NCI-H226 (cell line): ENCODE data around the gene SPATA4.

Source experiments
- DNase-seq: peaks from one replicate; pipeline ENCODE4 v3.0.0-alpha.2; 2015

Gene SPATA4

DNA sequence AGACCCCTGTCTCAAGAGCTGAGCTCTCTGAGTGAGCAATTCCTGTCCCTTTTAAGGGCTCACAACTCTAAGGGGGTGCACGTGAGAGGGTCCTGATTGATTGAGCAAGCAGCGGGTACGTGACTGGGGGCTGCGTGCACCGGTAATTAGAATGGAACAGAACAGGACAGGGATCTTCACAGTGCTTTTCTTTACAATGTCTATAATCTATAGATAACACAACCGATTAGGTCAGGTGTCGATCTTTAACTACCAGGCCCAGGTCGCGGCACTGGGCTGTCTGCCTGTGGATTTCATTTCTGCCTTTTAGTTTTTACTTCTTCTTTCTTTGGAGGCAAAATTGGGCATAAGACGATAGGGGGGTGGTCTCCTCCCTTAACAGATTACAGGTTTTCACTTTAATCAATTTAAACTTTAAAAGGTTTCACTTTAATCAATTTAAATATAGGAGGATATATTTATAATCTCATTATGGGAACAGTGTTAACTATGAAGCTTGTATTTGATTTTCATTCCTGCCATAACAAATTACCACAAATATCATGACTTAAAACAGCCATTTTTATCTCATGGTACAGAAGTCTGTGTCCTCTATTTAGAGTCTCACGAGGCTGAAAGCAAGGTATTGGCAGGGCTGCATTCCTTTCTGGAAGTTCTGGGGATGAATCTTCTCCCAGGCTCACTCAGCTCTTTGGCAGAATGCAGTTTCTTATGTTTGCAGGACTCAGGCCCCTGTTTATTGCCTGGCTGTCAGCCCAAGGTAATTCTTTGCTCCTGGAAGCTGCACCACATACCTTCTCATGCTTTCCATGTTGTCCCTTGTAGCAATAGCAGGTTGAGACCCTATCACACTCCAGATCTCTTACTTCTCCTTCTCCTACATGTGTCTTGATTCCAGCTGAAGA lies 5.2 kb downstream of the SPATA4 start:
- no peak for DNase-seq

DNA sequence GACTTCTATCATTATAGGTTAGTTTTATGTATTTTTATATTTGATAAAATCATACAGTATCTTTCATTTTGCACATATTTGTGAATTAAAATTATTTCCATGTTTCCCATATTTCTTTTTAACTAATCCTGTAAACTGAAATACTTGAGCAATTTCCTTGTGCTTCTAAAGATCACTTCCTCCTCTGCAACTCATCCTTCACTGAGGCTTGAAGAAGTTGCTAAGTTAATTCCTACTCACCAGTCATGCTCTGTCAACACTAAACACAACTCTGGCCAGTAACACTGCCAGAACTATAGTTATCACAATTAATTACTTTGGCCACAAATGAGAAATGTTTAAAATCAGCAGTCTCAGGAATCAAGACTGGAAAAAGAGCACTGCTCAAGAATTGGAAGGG lies 6.7 kb downstream of the SPATA4 start:
- no peak for DNase-seq

DNA sequence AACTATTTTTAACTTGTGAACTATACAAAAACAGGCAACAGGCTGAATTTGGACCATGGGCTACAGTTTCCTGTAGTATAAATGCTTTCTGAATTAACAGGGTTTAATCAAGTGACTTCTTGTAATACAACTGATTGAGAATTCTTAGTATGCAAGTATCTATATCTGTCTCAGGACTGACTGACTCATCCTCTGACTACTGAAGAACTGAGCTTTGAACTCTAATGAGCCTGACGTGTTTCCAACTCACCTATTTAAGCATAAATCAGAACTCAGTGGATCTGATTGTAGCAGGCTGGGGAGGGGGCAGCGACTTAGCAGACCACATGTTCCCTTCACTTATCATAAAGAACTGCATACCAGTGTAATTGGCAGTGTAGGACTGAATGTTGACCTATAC lies 7.8 kb downstream of the SPATA4 start:
- peak; percentile 15 for DNase-seq

DNA sequence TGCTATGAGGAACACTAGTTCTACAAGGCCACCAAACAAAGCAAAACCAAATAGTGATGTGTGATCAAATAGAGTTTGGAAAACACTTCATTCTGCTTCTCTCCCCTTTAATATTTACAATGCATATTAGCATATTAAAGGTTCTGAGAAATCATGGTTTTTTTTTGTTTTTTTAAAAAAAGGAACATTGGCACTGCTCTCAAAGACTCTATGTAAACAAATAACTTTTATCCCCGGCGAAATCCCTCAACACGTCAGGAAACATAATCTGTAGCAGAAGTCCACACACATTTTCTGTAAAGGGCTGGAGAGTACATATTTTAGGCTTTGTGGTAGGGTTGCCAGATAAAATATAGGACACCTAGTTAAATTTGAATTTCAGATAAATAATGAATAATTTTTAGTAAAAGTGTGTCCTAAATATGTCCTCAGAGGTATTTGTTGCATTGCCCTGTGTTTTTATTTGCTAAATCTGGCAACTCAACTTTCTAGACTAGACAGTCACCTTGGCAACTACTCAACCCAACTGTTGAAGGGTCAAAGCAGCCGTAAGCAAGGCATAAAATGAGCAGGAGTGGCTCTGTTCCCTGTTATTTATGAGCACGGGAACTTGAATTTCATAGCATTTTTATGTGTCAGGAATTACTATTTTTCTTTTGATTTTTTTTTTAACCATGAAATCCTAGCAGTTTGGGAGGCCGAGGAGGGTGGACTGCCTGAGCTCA lies 8.6 kb downstream of the SPATA4 start:
- DNase-seq: no peak

GRCh38 chr4:176186067-176186466 lies 9.3 kb downstream of the SPATA4 start:
- no peak for DNase-seq

DNA sequence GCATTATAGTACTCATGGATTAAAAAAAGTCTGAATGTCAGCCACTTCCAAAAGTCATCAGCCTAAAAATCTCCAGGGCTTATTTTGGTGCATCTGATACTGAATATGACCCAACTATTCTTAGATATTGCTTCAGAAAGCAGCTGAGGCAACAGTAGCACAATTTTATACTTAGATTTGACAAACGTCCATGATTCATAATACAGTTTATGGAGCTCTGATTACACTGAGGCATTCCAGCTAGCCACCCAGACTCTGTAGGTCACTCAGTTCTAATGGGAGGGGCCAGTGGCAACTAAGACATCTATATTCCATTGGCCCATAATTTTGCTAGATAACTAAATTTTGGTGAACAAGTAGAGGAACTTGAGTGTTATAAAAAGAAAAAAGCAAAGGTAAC lies 10.3 kb downstream of the SPATA4 start:
- peak; percentile 37 for DNase-seq

DNA sequence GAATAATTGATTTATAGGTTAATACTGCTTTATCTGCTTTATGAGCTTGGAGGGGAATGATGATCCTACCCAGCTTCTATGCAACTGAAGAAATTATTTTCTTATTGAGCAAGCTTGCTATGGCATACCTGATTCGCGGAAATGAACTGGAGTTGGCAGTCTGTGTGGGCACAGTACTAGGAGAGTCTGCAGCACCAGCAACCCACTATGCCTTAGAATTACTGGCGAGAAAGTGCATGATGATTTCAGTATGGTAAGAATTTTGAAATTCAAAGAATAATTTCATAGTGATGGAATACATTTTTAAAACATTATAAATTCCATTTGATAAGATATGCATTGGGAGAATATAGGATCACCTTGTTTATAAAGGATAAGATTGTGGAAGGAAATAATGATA lies 32.3 kb downstream of the SPATA4 start:
- DNase-seq: no peak

DNA sequence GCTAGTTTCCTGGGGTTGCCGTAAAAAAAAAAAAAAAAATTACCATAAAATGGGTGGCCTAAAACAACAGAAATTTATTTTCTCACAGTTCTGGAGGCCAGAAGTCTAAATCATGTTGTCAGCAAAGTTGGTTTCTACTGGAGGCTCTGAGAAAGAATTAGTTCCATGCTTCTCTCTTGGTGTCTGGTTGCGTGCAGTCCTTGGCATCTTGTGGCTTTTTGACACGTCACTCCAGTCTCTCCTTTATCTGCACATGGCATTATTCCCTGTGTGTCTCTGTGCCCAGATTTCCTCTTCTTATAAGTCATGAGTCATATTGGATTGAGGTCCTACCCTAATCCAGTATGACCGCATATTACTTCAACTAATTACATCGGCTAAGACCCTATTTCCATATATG lies 38.7 kb downstream of the SPATA4 start:
- DNase-seq: no peak

GRCh38 chr4:176153124-176153523 lies 42.3 kb downstream of the SPATA4 start:
- DNase-seq: no peak

- DNase-seq: no peak
These were observed 44.7 kb downstream of the SPATA4 start for GRCh38 chr4:176150704-176151103.

- DNase-seq: no peak
These were observed 45.1 kb downstream of the SPATA4 start for GRCh38 chr4:176150356-176150682.

GRCh38 chr4:176149680-176150355 lies 45.6 kb downstream of the SPATA4 start:
- DNase-seq: no peak

DNA sequence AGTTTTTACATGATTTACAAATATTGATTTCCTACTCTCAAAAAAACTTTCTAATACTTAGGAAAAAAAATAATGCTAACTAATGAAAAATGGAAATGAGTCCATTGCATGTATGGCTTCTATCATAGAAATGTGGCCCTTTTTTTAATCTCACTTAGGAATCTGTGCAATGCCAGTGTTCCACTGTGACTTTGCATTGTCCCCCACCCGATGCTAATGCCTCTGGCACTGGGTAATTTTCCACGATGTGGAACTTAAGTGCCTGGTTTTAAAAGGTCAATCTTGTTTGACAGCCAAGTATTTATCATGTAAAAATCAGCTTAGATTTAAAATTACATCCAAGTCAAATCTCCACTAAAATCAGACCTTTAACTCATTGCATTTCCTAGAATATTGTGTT lies 53.1 kb downstream of the SPATA4 start:
- DNase-seq: no peak

DNA sequence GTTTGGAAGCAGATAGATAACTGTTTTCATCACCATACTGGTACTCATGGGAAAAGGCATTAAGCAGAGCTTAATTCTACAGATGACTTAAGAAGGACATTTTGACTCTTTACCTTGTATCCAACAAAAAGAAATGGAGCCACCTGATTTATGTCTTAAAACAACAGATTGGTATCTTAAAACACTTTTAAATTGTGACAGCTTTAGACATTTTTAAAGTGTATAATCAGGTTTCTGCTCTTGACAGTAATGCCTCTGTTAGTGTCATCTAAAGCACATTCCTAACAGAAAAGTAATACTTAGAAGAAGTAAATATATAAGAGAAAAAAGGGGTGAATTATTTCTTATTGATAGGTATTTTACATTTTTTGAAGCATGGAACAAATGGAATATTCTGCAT lies 55.9 kb downstream of the SPATA4 start:
- DNase-seq: no peak

DNA sequence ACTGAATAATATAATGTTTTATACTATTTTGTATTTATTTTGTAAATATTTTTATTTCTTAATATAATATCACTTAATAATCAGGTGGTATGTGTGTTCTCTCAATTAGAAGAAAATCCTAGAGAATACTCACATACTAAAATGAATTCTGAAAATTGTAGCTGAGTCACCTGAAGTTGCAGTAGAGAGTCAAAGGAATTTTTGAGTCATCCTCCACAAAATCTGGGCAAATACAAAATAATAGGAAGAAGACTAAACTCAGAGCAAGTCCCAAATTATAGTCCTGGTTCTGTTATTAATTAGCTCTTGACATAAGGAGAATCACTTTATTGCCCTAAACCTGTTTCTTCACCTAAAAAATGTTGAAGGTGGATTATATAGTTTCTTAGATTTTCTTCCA lies 57.8 kb downstream of the SPATA4 start:
- DNase-seq: peak; percentile 18

DNA sequence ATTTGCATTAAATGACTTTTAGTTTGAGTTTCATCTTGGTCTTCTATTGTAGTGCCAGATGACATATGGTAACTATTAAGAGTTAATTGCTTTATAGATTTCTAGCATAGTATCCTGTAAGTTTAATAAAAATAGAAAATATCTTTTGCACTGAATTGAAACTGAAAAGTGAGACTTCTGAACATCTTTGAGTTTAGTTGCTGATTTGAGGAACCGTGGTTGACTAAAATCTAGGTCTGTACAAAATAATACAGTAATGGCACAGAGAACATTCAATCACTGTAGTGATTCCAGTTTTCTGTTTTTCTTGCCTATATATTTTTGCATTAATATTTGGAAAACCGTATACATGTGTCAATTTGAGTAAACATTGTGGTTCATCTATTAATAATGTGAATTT lies 60.7 kb downstream of the SPATA4 start:
- DNase-seq: no peak
